Raji (cell line): ENCODE data around the gene SERTM1.

Experiments
- POLR2A ChIP-seq: IDR thresholded peaks from 2 replicates; pipeline ENCODE4 v1.6.1; 2011; ENCODE audit warnings: low read depth, low read length, control low read depth; ENCODE audit not compliant: insufficient read depth

The SERTM1 gene

DNA sequence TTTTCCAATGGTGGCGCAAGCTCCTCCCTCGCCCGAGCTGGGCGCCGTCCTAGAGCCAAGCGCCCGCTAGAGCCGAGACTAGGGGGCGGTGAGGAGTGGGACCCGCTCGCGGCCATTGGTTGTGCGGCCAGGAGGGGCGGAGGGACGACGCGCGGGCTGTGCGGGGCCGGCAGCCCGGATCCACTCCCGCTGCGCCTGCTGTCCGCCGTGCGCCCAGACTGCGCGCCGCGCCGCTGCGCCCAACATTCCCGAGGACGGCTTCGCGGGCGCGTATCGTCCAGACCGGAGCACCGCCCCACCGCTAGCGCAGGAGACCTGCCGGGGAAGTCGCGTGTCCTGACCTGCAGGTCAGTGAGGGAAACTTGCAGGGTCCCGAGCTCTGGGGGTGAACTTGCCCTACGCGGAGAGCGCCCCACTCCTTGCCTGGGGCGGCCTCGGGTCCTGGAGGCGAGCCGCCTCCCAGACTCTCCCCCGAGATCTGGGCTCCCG lies at the start of gene SERTM1:
Gene SERTM1 (plus strand): TSS at position 183 of the 489 bp plus-strand sequence. CDS start 21,059 bp downstream, outside the sequence.
- no peak for TF ChIP-seq POLR2A

DNA sequence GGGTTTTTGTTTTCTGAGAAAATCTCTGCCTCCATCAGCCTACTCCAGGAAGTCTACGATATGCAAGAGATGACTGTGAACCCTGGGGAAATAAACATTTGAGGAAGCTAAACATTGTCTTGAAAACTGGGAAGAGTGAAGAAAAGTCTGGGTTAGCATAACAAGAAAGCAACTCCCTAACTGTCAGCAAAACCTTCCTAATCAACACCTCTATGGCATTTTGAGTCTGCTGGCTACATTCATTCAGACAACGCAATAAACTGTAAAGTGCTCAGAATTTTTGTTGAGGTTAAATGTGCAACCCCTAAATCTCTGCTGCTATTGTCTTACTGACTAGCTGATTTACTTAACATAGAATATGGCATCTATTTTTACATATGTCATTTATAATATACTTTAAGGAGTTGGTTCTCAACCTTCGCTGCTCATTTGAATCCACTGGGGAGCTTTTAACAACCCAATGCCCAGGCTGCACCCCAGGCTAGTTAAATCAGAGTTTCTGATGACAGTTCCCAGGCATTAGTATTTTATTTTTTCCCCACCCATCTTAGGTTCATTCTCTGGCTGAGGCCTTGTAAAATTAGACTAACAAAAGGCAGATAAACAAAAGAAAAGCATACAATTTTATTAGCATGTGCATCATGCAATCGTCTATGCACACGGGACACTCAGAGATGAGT lies 45.3 kb upstream of the SERTM1 start:
- no peak for TF ChIP-seq POLR2A

DNA sequence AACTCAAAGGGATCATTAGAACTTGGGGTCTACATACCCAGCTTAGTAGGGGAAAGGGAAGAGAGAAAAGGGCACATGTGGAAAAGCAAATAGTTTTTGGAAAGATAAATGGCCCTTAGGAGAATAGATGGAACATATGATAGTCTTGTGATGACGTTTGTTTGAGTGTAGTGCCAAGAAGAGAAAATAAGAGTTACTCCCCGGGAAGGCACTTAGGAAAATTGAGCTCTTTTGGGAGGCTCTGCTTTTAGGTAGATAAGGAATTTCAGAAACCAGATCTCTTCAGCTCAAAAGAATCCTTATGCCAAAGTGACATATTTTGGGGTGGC lies 44.8 kb upstream of the SERTM1 start:
- TF ChIP-seq POLR2A, result no peak

DNA sequence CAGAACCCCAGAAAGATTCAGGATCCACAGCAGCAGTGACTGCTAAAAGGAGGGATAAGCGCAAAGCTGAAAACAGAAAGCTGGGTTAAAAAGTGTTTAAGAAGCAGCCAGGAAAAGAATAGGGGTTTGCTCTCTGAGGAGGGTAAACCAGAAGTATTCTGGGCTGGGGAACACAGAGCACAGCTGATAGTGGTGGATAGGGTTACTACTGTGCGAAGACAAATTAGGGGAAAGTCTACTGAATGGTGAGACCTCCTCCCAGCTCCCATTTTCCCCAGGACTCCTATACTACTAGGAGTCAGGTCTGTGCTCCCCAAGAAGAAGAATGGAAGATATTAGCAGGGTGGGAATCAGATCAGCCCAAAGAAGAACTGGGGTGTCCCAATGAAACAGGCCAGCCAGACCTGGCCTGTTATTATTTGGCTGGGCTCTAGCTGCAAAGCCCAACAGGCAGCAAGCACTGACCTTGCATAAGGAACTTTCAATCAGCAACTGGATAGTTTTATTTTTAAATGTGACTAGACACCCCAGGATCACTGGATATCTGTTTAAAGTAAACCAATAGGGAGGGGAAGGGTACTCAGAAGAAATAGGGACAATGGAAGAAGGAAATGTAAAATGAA lies 43.5 kb upstream of the SERTM1 start:
- no peak for TF ChIP-seq POLR2A

DNA sequence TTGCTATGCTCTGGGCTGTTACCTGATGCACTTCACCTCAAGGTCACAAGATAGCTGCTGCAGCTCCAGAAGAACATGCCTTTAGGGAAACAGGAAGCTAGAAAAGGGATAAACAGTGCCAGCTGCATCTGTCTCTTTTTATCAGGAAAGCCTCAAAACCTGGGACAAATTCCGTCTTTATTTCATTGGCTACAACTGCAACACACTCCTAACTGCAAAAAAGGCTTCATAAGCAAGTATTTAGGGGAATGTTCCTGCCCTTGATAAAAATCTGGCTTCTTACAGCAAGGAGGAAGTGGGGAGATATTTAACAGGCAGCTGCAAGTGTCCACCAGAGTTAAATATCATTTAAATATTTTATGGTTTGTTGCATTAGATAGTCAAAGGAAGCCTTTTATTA lies 34.2 kb upstream of the SERTM1 start:
- no peak for TF ChIP-seq POLR2A

DNA sequence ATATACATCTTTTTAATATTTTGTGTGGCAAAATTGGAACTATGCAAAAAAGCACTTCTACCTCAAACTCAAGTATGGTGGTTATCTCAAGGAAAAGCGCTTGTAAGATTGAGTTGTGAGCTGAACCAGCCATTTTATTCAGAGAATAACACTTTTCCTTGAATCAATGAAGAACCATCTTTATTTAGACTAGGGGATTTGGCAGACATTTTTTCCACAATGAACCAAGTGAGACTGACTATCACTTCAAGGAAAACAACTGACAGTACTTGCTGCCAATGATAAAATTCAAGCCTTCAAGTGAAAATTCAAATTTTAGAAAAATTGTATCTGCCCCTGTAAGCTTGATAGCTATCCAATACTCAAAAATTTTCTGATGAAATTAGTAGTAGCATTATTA lies 23.2 kb upstream of the SERTM1 start:
- TF ChIP-seq POLR2A, result no peak

DNA sequence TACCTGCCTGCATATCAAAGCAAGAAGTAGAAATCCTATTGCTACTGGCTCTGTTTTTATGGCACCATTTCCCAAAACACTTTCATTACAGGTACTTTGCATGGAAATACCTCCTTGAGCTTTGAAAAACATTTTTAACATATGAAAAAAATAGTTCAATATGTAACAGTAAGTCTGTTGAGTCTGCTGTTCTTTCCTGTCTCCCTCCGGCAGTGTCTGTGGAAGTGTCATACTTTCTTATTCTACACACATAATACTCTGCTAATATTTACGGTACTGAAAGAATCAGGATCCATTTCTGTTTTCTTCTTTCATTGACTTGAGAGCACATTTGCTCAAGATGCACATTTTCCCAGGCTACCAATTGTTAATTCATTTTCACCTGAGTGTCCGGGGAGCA lies 8.2 kb upstream of the SERTM1 start:
- TF ChIP-seq POLR2A, result no peak

DNA sequence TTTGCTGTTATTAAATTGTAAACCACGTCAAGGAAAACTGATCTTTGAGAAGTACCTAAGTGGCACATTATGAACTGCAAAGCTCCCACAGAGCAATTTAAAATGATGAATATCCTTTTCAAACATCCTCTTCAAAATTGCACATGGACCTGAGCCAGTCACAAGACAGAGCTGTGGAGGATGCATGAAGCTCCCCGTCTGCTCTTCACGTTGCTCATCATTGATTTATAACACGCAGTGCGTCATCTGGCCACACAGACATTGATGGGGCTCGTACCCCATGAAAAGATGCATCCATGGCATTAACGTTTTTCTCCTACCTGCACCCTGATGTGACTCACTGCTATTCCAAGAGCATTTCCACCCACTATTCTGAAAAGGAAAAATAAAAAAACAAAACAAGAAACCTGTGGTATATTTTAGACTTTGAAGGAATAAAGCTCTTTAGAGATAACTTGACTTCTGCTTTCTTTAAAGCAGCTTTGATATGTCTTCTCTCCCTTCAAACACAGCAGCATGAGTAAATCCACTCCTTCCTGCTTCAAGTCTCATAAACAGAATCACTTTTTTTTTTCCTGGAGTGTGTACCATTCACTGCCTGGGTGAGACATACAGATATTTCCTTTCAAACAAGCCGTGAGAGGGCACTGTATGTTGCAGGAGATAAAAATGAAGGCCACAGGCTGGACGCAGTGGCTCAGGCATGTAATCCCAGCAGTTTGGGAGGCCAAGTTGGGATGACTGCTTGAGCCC lies 7.2 kb upstream of the SERTM1 start:
- TF ChIP-seq POLR2A, result no peak

DNA sequence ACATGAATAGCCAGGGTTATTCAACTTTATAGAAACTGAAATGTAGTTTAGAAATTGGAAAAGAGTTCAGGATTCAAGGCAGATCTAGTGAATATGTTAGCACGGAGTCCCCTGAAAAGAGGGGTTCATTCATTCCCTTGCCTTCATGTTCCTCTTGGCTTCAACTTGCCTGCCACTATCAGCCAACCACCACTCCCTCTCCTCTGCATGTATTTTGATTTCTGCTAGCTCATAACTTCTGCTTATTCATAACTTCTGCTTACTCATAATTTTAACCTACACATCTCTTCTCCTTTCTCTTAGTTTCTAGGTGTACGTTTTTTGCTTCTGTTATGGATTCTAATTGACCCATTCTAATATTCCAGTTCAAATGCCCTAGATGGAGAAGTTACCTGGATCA lies 5.5 kb upstream of the SERTM1 start:
- no peak for TF ChIP-seq POLR2A

DNA sequence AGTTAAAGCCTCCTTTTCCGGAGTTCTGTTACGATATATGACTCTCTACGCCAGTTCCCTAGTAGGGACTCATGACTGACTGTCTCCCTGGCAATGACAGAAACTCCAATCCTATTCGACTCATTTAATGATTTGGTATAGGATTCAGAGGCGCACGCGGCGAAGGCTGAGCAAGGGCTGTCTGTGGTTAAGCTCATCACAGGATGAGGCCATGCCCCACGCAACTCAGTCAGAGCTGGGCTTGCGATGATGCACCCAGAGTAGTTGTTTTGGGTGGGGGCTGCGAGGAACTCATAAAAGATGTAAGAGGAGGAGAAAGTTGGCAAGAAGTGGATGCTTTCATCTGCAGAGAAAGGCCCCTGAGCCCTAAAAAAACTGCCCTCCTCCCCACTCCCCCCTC lies 468 bp upstream of the SERTM1 start:
- TF ChIP-seq POLR2A, result no peak

DNA sequence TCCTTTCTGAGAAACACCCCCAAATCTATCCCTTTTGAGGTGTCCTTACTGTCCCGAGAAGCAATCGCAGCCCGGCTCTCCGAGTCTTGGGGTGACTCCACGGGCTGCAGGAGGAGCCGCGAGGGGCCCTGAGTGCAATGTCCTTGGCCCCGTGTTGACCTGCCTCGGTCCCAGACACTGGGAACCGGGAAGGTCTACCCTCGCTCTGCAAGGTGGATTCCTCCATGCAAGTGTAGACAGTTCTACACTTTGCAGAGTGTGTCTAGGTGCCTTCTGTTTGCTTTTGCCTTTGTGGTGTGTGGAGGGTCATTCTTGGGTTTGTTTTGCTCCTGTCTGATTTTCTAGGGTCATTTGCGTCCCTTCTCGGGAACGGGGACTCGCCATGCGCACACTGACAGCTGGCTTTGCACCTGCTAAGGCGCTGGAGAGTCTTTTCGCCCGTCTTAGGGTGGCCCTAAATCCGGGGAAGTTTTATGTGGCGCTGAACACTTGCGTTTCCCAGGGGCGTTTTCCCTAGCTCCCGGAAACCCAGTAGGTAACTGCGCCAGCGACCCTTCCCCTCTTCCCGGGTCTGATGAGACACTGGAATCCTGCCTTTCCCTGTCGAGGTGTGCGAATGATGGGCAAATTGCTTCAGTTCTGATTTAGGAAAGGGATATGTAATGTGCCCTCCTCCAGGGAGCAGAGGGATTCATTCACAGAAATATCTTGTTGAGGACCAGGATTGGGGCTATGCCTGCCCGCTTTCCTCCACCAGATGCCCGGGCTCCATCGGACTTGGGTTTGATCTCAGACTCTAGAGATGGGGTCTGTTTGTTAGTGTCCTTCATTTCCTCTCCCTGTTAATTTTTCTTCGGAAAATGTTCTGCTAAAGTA lies 755 bp downstream of the SERTM1 start:
- no peak for TF ChIP-seq POLR2A

DNA sequence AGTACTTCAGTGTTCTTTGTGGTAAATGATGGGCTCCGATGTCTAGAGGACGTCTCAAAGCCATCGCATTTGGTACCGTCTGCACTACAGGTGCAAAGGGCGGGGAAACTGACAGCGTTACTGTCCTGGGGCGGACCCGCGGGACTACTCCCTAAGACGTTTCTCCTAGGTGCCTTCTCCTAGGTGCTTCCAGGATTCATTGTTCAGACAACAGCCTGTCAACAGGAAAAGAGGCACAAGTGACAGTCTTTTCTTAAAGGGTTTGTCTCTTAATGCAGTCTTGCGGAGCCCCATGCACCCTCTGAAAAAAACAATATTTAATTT lies 1.4 kb downstream of the SERTM1 start:
- TF ChIP-seq POLR2A, result no peak

DNA sequence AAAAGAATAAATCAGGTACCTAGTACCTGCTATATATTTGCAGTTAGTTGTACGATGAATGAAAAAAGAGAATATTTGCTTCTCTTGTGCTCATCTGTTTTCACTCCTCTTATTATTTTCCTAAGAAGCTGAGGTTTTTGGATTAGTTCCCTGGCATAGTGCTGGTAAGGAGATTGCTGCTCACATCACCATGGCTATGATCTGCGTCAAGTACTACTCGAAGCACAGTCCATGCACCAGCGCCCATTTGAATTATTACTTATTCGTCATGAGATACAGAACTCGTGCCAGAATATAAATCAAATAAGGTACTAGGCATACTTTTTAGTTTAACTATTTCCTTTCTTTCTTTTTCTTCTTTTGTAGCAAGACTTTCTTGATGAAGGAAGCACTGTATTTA lies 7.1 kb downstream of the SERTM1 start:
- TF ChIP-seq POLR2A, result no peak

DNA sequence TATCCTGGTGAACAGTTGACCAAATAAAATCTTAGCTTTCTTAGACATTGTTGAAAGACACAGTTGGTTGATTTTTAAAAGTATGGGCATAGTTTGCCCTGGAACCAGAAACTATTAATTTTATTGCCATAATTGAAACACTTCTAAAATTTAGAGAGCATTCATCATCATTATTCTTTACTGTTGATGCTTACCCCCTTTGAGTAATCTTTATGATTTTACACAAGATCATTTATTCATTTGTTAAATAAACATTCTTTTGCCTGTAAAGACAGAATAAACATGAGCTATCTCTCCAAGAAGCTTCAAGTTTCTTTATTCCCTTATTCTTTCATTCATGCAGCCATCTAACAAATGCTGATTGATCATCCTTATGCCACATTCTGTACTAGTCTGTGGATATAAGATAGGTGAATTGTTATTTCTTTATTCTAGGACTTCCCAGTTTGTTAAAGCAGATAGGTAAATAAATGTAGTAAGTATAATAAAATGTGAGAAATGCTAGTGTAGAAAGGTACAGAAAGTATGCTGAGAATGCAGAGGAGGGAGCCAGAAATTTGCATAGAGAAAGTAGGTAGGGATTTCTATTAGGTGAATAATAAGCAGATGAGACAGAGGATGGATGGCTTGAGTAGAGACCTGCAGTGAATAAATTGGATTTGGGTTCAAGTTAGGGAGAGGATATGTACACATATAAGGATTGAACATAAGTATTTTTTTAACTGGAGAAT lies 8.2 kb downstream of the SERTM1 start:
- TF ChIP-seq POLR2A, result no peak

DNA sequence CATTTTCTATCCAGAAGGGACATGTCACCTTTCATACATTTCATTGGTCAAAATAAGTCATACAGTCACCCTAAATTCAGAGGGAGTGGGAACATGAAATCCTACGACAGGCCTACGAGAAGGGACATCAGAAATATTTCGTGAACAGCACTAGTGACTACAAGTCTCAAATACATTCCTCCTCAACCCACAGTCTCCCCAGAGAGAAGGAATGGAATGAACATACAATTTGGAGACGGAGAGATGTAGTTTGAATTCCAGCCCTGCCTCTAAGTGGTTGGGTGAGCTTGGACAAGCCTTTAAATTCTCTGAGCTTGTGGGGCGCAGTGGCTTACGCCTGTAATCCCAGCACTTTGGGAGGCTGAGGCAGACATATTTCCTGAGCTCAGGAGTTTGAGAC lies 9.9 kb downstream of the SERTM1 start:
- no peak for TF ChIP-seq POLR2A

DNA sequence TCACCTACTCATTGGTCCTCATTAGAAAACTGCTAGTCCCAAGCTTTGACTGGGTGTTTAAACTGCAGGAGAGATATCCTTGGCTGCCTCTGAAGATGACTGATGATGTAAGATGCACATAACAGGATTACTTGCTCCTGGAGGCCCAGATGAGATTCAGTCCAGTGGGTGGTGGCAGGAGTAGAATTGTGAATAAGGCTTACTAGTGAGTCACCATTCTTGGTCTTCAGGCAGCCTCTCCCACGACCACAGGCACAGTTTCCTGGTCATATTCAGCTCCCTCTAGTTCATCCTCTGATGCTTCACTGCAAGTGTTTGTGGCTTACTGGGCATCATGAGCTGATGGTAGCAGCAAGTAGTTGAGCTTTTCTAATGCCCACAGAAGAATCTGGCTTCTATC lies 12.1 kb downstream of the SERTM1 start:
- TF ChIP-seq POLR2A, result no peak
